ENCODE measurements around the gene PIAS1.

- TF ChIP-seq REST (IDR thresholded peaks at IDR 0.05; ENCODE audit: insufficient replicate concordance, low read depth) (no peak), CTCF (IDR thresholded peaks at IDR 0.05; ENCODE audit: insufficient read depth, low read length) (no peak), POLR2AphosphoS5 (IDR thresholded peaks at IDR 0.05; ENCODE audit: low read depth) (no peak), GABPA (IDR thresholded peaks at IDR 0.05; ENCODE audit: low read depth) (no peak)
These were observed 70.6 kb downstream of the PIAS1 start for GRCh38 chr15:68124700-68125099.
